ENCODE results near the gene HPS5.

HPS5 gene

GRCh38 chr11:18230859-18231258 is 91.1 kb downstream of the HPS5 start:
- no peak for DNase-seq

- peak; percentile 16 for DNase-seq
These were observed 92.4 kb downstream of the HPS5 start for GRCh38 chr11:18229501-18229900.
